GM19467 (cell line): ENCODE data around the gene KLK7.
"Not testable (repeated sequence)": the region's sequence is repeated elsewhere in the genome, so short reads cannot be mapped to it uniquely, and the experiment has no call there.

Source experiments
- ATAC-seq: cut with Tn5 transposase; IDR thresholded peaks from one replicate; pipeline ENCODE4 v1.9.1; 2021; ENCODE audit warnings: mild to moderate bottlenecking, moderate library complexity; ENCODE audit not compliant: unreplicated experiment

KLK7 gene

DNA sequence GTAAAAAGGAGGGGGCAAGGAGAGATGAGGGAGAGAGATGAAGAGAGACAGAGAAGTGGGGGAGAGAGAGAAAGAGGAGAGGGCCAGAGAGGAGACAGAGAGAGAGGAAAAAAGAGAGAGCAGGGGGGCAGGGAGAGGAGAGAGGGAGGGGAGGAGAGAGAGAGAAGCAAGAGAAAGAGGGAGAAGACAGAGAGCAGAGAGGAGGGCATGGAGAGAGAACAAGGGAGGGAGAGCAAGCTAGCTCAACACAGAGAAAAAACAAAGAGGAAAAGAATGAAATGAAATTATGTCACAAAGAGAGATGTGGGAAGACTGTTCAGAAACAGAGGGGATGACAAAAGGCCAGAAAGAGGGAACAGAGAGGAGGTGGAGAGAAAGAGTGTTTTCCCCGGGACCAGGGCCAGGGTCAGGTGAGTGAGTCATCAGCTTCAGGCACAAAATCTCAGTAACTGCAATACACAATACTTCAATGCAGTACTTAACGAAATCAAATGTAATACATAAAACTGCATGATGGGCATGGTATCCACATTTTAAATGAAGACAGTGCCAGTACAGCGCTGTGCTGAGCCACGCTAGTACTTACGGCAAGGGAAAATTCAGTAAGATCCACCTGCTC lies 4.8 kb downstream of the KLK7 start:
- no peak for ATAC-seq

DNA sequence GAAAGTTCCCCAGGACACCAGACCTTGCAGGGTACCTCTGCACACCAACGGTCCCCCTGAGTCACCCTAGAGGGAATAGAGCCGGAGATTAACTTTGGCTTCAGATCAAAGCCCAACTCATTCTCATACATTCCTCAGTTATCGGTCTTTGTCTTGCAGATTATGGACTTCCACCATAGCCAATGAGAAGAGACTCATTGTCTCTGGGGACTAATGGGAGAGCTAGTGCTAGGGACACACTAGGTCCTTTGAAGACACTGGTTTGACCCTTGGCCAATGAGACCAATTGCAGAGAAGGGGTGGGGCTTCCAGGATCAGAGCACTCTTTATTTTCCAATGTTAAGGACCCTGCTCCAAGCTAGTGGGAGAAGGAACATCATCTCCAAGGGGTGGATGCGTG lies 6.1 kb downstream of the KLK7 start:
- ATAC-seq, result no peak

DNA sequence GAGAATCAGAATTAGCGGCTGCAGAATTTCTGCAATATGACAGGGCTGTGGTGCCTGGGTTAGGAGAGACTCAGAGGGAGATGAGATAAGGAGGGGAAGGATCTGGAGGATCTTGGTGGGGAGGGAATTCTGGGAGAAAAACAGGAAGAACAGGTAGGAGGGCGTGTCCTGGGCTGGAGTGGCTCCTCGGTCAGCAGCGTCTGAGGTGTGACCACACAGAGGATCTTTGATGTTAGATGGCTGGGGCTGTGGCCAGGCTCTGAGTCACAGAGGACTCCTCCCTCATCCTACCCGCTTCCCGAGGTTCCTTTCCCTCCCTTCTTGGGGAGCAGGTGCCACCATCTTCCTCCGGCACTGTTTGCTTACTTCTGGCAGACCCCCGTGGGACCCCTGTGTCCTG lies 8.0 kb downstream of the KLK7 start:
- ATAC-seq, result no peak

DNA sequence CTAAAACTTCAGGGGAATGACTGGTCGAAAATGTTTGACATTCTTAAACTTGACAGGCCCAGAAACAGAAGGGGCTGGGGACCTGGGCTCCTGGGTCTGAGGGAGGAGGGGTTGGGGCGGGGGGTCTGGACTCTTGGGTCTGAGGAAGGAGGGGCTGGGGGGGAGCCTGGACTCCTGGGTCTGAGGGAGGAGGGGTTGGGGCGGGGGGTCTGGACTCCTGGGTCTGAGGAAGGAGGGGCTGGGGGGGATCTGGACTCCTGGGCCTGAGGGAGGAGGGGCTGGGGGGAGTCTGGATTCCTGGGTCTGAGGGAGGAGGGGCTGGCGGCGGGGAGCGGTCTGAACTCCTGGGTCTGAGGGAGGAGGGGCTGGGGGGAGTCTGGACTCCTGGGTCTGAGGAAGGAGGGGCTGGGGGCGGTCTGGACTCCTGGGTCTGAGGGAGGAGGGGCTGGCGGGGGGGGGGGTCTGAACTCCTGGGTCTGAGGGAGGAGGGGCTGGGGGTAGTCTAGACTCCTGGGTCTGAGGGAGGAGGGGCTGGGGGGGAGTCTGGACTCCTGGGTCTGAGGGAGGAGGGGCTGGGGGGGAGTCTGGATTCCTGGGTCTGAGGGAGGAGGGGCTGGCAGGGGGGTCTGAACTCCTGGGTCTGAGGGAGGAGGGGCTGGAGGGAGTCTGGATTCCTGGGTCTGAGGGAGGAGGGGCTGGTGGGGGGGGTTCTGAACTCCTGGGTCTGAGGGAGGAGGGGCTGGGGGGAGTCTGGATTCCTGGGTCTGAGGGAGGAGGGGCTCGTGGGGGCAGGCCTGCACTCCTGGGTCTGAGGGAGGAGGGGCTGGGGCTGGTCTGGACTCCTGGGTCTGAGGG lies 8.8 kb downstream of the KLK7 start:
- ATAC-seq, result no peak

DNA sequence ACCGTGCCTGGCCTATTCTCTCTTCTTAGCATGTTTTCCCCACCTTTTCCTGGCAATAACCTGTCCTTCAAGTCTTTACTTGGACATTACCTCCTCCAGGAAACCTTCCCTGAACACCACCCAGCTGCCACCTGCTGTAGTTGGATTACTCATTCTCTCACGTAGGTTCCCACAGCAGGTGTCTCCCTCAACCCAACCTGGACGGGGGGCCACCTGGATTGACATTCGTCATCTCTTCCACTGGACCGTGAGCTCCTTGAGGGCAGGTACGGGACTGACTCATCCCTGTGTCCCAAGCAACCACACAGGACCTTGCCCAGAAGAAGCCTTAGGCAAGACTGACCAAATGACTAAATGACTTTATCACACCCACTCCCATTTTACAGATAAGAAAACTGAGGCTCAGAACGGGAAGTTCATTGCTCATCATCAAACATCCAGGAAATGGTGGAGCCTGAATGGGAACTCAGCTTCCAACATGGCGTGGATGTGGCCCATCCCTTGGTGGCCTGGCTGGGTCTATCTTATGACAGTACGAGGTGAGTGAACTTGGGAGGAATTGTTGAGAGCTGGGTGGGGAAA lies 10.8 kb downstream of the KLK7 start:
- no peak for ATAC-seq

DNA sequence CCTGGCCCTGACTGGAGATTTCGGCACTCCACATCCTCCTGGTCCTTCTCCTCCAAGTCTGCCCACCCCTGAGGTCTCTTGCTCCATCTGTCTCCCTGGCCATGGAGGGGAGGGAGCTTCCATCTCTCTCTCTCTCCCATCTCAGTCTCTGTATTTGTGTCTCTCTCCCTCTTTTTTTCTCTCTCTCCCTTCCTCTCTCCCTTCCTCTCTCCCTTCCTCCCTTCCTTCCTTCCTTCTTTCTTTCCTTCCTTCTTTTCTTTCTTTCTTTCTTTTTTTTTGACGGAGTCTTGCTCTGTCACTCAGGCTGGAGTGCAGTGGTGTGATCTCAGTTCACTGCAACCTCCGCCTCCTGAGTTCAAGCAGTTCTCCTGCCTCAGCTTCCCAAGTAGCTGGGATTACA lies 13.9 kb downstream of the KLK7 start:
- not testable (repeated sequence) for ATAC-seq

DNA sequence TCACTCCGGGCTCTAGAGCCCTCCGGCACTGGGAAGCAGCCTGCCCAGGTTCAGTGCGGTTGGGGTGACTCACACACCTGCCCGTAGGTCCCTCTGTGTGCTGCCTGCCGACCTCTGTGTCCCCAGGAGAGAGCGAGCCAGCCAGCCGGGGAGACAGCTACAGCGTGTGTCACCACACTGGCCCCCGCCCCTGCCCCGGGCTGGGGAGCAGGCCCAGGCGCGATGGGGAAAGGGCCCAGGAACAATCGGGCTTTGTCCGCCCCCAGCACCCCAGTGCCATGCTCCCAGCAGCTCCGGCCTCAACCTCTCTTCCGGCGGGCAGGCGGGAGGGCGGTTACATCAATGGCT lies 14.3 kb downstream of the KLK7 start, which contains the start of gene KLK6:
TSS of gene KLK6 (minus strand) at position 179 of the 348 bp plus-strand sequence. CDS start 1,487 bp downstream, outside the sequence.
- no peak for ATAC-seq

DNA sequence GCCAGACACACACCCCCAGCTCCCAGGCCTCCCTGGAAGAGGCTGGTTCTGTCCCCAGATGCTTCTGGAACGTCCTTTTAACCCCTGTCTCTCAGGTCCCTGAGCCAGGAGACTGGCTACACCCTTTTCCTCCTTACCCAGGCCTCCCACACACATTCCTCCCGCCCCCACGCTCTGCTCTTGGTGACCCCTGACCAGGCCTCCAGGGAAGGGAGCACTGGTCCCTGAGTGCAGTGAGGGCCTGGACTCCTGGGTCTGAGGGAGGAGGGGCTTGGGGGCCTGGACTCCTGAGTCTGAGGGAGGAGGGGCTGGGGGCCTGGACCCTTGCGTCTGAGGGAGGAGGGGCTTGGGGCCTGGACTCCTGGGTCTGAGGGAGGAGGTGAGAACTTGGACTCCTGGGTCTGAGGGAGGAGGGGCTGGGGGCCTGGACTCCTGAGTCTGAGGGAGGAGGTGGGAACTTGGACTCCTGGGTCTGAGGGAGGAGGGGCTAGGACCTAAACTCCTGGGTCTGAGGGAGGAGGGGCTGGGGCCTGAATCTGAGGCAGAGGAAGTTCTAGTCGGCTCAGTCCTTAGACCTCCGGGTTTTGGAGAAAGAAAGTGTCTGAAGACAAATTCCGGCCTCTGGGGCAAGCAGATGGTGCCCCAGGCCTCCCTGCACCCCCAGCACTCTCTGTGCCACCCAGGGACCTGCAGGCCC lies 14.9 kb downstream of the KLK7 start:
- no peak for ATAC-seq

DNA sequence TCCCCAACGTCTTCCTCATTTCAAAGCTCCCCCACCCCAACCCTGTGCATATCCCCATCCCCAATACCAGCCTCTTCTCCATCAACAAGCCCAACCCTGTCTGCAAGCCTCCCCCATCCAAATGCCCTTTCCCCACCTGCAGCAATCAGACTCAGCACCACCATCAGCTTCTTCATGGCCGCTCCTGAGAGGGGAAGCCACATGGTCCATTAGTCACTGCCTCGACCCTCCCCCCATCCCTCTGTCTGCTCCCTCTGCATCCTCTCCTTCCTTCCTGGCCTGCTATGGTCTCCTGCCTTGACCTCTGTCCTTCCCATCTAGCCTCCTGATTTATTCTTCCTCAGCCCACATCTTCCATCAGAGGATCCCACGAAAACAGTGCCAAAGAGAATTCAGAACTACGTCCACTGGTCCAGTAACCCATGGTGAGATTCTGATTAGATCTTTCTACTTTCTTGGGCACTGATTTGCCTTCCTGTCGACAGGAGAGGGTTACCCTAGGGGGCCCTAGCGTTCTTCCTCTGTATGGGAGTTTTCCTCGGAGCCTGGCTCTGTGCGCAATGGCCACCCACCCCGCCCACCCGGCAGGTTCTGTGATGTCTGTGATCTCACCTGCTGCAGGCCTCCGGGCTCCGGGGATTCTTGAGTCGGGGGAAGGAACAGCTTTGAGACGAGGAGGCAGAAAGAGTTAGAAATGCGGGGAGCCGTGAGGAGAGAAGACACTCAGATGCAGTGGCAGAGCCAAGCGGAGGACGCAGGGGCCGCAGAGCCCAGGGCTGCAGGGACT lies 15.6 kb downstream of the KLK7 start:
- no peak for ATAC-seq

DNA sequence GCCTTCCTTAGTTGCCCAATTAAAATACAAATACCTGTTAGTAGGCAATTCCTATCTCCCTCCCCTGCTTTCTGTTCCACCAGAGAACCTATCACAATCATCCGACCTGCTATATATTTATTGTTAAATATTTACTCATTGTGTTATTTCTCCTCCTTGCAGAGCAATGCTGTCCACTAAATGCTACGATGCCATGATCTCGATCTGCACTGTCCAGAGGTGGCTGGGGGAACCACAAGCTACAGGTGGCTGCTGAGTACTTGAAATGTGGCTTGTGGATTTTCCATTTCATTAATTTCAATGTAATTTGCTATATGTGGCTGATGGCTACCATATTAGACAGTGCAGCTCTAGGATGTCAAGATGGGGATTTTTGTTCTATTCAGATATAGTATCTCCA lies 19.5 kb downstream of the KLK7 start:
- no peak for ATAC-seq

DNA sequence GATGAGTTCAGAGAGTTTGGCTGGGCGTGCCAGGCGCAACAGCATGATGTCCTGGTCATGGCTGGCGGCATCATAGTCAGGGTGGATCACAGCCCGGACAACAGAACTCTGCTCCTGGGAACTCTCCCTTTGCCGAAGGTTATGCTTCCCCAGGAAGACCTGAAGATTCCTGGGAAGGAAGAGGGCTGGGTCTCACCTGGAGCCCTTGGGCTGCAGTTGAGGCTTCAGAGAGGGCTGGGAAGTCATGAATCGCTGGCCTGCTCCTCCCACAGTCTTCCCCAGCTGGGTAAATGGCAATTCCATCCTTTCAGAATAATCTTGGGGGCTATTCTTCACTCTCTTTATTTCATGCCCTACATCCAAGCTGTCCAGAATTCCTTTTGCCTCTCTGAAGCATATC lies 20.3 kb downstream of the KLK7 start:
- no peak for ATAC-seq

DNA sequence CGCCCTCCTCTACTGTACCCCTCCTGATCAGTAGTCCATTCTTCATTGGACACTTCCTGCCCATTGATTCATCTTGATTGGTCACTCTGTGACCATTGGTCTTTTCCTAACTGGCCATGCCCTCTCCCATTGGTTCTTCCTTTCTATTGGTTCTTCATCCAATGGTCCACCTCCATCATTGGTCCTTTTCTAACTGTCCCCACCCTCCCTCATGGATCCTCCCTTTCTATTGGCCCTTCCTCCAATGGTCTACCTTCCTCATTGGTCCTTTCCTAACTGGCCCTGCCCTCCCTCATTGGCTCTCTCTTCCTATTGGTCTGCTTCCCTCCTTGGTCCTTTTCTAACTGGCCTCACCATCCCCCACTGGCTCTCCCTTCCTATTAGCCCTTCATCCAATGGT lies 21.5 kb downstream of the KLK7 start:
- no peak for ATAC-seq

DNA sequence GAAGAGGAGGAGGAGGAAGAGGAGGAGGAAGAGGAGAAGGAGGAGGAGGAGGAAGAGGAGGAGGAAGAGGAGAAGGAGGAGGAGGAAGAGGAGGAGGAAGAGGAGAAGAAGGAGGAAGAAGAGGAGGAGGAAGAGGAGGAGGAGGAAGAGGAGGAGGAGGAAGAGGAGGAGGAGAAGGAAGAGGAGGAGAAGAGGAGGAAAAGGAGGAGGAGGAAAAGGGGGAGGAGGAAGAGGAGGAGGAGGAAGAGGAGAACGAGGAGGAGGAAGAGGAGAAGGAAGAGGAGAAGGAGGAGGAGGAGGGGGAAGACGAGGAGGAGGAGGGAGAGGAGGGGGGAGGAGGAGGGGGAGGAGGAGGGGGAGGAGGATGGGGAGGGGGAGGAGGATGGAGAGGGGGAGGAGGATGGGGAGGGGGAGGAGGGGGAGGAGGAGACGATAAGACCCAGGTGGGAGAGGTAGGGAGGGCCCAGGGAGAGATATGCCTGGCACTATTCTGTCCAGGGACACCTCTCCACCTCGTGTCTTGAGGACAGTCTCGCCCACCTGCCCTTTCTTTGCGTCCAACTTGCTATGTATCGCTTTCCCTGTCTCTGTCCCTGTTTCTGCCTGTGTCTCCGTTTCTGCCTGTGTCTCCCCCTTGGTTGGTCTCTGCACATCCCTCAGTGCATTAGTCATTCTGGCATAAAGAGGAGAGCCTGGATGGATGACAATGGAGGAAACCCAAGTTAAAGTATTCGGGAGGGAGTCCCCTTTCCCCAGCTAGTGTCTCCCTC lies 23.8 kb downstream of the KLK7 start:
- ATAC-seq, result no peak

DNA sequence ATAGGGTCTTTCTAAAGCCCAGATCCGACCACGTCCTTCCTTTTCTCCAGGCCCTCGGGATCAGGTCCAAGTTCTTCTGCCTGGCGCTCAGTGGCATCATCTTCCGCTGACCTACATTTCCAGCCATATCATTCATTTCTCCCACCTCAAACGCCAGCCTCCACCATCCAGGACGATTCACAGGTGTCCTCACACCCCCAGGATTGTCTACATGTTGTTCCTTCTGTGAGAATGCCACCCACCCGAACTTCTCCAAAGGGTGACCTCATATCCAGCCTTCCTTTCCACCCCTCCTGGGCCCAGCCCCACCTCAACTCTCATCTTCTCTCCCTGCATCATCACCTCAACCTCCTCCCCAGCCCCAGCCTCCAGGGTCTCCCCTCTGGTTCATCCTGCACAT lies 26.1 kb downstream of the KLK7 start:
- ATAC-seq, result no peak

DNA sequence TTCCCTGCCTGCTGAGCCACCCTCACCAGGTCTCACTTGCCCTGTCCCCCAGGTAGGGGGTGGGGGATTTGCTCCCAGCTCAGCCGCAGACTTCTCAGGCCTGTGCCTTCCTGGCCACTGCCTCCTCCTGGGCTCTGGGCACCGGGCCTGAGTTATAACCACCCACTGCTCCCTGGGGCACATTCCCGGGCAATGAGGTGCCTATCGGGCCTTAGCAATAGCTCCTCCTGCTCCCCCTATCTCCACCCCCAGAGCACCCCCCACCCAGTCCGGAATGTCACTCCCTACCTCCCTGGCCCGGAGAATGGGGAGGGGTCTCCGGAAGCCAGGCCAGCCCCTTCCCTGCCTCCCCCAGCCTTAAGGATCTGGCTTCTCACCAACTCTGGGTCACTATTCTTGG lies 30.8 kb downstream of the KLK7 start, which contains the start of gene KLK5:
TSS of gene KLK5 (minus strand) at position 129 of the 400 bp plus-strand sequence. CDS start 381 bp downstream, outside the sequence.
- ATAC-seq, result no peak

DNA sequence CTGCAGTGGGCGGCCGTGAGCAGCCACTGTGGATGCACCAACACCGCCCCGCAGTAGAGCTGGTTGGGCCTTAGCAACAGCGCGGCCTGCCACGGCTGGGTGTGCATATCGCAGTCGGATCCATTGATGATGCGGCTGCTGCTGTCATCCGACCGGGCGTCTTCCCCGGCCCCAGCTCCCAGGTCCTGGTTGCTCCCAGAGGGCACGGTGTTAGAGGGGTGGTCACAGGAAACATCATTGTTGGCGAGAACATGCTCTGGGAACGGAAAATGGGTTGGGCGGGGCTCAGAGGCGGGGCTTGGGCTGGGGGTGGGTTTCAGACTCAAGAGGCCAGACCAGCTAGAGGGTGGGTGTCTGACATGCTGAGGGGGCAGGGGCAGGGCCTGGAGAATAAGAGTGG lies 33.9 kb downstream of the KLK7 start:
- no peak for ATAC-seq

DNA sequence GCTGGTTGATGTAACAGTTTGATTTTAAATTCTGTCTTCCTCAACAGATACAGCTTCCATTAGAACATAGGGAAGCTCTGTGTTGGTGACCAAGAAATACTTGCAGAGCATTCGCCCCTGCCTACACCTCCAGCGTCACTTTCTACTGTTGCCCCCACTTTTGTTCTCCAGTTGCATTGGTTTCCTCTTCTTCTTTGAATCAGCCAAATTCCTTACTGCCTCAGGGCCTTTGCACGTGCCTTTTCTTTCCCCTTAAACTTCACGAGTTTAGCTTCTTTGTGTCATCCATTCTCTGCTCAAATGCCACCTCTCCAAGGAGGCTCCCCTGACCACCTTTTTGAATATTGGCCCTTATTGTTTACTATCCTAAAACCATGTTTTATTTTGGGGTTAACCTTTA lies 36.6 kb downstream of the KLK7 start:
- ATAC-seq, result no peak

DNA sequence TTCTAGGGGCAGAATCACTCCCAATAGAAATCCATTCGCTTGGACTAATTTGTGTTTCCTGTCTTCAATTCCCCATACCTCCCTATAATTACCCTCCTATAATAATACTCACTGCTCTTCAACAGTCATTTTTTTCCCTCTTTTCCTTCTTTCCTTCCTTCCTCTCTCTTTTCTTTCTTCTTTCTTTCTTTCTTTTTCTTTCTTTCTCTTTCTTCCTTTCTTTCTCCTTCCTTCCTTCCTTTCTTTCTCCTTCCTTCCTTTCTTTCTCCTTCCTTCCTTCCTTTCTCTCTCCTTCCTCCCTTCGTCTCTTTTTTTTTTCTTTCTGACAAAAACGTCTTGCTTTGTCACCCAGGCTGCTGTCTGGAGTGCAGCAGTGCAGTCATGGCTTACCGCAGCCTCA lies 38.9 kb downstream of the KLK7 start:
- ATAC-seq, result no peak

DNA sequence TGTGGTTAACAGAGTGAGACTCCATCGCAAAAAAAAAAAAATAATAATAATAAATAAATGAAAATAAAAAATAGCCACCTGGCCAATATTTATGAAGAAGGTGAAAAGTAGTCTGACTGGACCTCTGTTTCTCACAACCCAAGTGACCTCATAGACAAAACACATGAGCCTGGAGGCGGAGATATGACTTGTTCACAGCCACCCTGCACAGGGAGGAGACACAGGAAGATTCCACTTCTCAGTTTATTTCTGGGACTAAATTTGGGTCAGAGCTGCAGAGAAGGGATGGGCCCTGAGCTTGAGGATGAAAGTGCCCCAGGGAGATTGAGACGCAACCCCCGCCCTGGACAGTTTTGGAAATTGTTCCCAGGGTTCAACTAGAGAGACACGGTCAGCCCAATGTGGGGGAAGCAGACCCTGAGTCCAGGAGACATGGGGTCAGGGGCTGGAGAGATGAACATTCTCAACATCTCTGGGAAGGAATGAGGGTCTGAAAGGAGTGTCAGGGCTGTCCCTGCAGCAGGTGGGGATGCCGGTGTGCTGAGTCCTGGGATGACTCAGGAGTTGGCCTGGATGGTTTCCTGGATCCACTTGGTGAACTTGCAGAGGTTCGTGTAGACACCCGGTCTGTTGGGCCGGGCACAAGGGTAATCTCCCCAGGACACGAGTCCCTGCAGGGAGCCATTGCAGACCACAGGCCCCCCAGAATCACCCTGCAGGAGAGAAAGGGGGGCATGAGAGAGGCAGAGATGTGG lies 40.5 kb downstream of the KLK7 start:
- no peak for ATAC-seq
